ENCODE results near the gene HIPK1.

Gene HIPK1

GRCh38 chr1:113928941-113929749, at the start of gene HIPK1:
TSS of gene HIPK1 (plus strand) at chr1:113929324.
- peak; percentile 98 for DNase-seq

DNA sequence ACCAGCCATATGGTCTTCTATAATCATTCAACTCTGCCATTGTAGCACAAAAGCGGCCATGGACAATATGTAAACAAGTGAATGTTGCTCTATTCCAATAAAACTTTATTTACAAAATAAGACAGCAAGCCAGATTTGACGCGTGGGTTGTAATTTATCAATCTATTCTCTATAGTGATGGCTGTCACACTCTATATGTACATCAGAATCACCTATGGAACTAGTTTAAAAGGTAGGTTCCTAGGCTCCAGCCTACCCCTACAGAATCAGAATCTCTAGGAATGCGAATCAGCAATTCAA, 49.4 kb upstream of the HIPK1 start:
- DNase-seq: no peak

GRCh38 chr1:113881661-113882060, 47.5 kb upstream of the HIPK1 start:
- DNase-seq: no peak

- no peak for DNase-seq
Observed at GRCh38 chr1:113886417-113887401, 42.4 kb upstream of the HIPK1 start.

DNA sequence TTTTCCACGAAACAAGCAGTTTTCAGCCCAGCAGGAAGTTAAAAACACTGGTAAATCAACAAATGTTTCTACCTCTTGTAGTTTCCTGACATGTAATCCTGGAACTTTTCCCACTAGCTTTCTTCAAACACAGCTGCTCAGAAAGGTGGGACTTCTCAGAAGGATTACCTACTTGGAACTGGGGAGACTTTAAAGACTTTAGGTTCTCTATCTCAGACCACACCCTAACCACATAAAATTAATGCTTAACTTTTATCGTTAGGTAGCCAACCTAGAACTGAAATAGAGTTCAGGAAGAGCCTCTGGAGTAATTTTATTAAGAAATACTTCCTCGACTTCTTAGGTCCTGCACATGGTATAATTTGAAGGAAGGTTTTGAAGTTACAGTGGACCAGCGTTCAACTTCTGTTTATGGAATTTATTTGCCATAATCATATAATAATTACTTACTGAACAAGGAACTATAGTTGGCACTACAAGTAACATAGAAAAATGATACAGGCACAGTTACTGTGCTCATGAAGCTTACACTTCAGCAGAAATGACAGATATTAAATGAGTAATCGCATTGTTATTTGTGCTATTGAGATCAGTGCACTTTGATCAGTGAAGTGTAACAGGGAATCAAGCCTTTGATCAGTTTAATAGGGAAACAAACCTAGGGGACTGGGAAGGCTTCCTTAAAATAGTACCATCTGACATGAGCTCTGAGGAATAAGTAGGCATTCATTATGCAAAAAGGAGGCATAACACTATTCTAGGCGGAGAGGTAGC, 41.5 kb upstream of the HIPK1 start, which contains the start of gene BCL2L15:
Gene BCL2L15 (minus strand): TSS at position 180 of the 774 bp plus-strand sequence. CDS start 206 bp downstream, outside the sequence.
- DNase-seq: no peak

DNA sequence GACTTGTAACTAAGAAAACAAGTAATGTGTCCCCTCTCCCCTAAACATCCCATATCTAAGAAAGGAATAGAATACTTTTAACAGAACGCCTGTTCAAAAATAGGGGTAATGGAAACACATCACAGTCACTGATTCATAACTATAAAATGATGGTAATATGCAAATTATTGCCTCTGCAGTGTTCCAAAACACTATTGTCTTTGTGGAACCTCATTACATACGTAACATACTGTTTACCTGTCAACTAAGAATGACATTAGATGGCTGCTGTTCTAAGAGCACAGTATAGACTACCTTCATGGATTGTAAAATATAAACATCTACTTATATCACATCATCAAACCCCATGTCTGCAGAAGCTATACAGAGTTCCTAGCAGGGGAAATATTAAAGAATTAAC, 38.3 kb upstream of the HIPK1 start:
- no peak for DNase-seq

- DNase-seq: no peak
Observed at GRCh38 chr1:113891631-113892220, 37.4 kb upstream of the HIPK1 start.

GRCh38 chr1:113893267-113893666, 35.9 kb upstream of the HIPK1 start:
- DNase-seq: no peak

- DNase-seq: no peak
Observed at GRCh38 chr1:113895098-113895497, 34.0 kb upstream of the HIPK1 start.

DNA sequence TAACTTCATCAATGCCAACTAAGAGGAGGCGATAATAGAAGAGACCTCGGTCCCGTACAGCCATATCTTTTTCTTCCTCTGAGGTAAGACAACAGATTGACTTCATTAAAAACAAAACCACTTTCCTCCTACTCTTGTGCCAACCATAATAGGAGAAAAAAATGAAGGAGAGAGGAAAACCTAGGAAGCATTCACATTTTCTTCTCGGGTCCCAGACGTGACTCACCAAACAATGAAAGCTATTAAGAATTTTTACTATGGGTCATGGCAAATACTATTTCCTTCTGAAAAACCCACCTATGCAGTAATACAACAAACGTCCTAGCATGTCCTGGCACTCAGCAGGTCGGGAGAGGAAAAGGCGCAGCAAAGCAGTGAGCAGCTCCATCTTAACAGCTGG, 33.2 kb upstream of the HIPK1 start:
- no peak for DNase-seq

- DNase-seq: no peak
Observed at GRCh38 chr1:113898241-113898814, 30.8 kb upstream of the HIPK1 start.

GRCh38 chr1:113899111-113899510, 30.0 kb upstream of the HIPK1 start:
- no peak for DNase-seq

- DNase-seq: no peak
Observed at GRCh38 chr1:113901191-113901590, 27.9 kb upstream of the HIPK1 start.

- peak; percentile 53 for DNase-seq
Observed at GRCh38 chr1:113903501-113904292, 25.4 kb upstream of the HIPK1 start.

GRCh38 chr1:113904293-113904673, 24.8 kb upstream of the HIPK1 start:
- DNase-seq: peak; percentile 91

DNA sequence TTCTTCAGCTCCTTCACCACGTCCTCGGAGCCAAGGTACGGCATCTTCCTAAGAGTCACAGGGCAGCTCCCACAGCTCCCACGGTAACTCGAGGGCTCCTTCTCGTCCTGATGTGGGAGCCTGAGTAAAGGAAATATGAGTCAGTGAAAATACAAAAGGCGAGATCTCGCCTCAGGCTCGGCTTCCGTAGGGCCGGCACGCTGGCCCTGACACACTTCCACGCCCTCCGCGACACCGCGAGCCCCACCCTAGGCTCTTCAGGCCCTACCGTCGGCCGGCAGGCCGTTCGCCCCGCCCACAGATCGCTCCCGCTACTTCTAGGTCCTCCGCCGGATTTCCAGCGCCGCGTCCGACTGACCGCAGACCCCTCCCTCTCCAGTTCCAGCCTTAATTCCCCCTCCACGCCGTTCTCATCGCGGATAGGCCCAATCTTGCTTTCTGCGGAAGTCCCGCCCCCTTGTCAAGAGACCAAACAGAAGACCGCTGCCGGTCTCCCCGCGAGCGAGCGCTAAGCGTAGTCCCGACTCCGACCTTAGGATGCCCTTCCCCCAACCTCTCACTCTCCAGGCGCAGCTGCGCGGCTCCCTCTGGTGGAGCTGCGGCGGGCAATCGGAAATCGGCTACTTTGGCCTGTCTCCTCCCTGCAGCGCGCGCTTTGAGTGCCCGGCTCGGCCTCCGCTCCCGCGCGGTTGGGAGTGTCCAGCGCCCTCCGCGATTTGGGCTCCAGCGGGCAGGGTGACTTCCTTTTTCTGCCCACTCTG, 24.3 kb upstream of the HIPK1 start, which contains the start of the genes AP4B1 and DCLRE1B:
Gene AP4B1 (minus strand): TSS at position 126 of the 761 bp plus-strand sequence. CDS start 82 bp downstream, at position 44.
Gene DCLRE1B (plus strand): TSS at position 653 of the 761 bp plus-strand sequence. CDS start 261 bp downstream, outside the sequence.
- peak; percentile 100 for DNase-seq

DNA sequence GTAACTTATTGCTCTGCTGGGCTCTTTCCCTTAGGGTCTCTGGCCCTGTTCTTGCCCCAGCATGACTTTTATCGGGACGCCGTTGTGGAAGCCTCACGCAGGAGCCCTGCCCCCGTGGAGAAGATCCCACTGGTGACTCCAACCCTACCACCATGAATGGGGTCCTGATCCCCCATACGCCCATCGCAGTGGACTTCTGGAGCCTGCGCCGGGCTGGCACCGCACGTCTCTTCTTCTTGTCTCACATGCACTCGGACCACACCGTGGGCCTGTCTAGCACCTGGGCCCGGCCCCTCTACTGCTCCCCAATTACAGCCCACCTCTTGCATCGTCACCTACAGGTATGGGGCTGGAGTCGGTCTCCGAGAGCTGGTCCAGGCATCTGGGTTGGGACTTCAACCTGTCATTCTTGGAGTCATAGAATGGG, 23.7 kb upstream of the HIPK1 start:
- DNase-seq: peak; percentile 64

GRCh38 chr1:113912594-113913311, 16.4 kb upstream of the HIPK1 start:
- peak; percentile 95 for DNase-seq

GRCh38 chr1:113913312-113913668, 15.8 kb upstream of the HIPK1 start:
- DNase-seq: peak; percentile 64
